ENCODE results near the gene BBS4. TPM values are rescaled to one million over a fixed set of nuclear protein-coding genes. Genes with fewer than 3 reads are reported as not detected.

Gene BBS4
- total and polyA plus RNA-seq, 2 experiments from 2014 or later: 15.7 to 20.9 TPM

- Histone ChIP-seq H3K9ac (peak overlapping the region; percentile 89), H3K4me1 (ENCODE audit: insufficient read depth) (peaks cover 39% of the 10 kb centered on the region), H3K27ac (peak overlapping the region; percentile 96), H3K4me3 (no peak overlapping the region), H4K20me1 (ENCODE audit: insufficient read depth) (no peaks in the 10 kb centered on the region), H3K4me2 (ENCODE audit: unreplicated experiment) (no peak overlapping the region), H3K36me3 (ENCODE audit: low read depth) (no peaks in the 10 kb centered on the region), H3K9me3 (ENCODE audit: low read depth) (no peaks in the 10 kb centered on the region), H3K27me3 (replicated peaks; ENCODE audit: insufficient read depth) (no peaks in the 10 kb centered on the region), H2AFZ (peak overlapping the region; percentile 100), H3K9me2 (ENCODE audit: insufficient read depth) (no peaks in the 10 kb centered on the region), H3K79me2 (ENCODE audit: insufficient read depth) (peaks cover 30% of the 10 kb centered on the region), H3F3A (ENCODE audit: insufficient read depth) (peaks cover 21% of the 10 kb centered on the region)
- WGBS, 2 experiments (ENCODE audit: low coverage in 1 of 2, low lambda C conversion rate in 2 of 2, missing lambda C conversion rate in 2 of 2): 31 to 32% methylated on average over 4 of the region's 4 CpGs
- DNase-seq: peak; percentile 81
- TF ChIP-seq EZH2phosphoT487 (IDR thresholded peaks at IDR 0.05; ENCODE audit: insufficient read depth, low read depth) (no peak), EZH2 (IDR thresholded peaks at IDR 0.05; ENCODE audit: insufficient read depth, poor library complexity, severe bottlenecking) (no peak)
- in situ Hi-C loops (cut with MboI): loop anchor here (25.0 kb wide), 1 partner anchor 477 kb away; no protein-coding TSS in a partner anchor
These were observed 99.4 kb downstream of the BBS4 start for GRCh38 chr15:72785432-72785831.

- no peak overlapping the region for H3K4me2 ChIP-seq (ENCODE audit: unreplicated experiment)
- H3F3A ChIP-seq (ENCODE audit: insufficient read depth): peaks cover 26% of the 10 kb centered on the region
- no peaks in the 10 kb centered on the region for H4K20me1 ChIP-seq (ENCODE audit: insufficient read depth)
- peaks cover 43% of the 10 kb centered on the region for H3K4me1 ChIP-seq (ENCODE audit: insufficient read depth)
- no peaks in the 10 kb centered on the region for H3K9me2 ChIP-seq (ENCODE audit: insufficient read depth)
- H2AFZ ChIP-seq: peak overlapping the region; percentile 100
- 41 to 44% methylated on average over 2 of the region's 2 CpGs for WGBS, 2 experiments (ENCODE audit: low coverage in 1 of 2, low lambda C conversion rate in 2 of 2, missing lambda C conversion rate in 2 of 2)
- no peaks in the 10 kb centered on the region for H3K36me3 ChIP-seq (ENCODE audit: low read depth)
- DNase-seq: no peak
- H3K79me2 ChIP-seq (ENCODE audit: insufficient read depth): peaks cover 26% of the 10 kb centered on the region
- no peaks in the 10 kb centered on the region for H3K27me3 ChIP-seq (replicated peaks; ENCODE audit: insufficient read depth)
- in situ Hi-C loops (cut with MboI): loop anchor here (25.0 kb wide), 1 partner anchor 476 kb away; no protein-coding TSS in a partner anchor
- H3K9ac ChIP-seq: peak overlapping the region; percentile 89
- H3K4me3 ChIP-seq: no peak overlapping the region
- H3K9me3 ChIP-seq (ENCODE audit: low read depth): no peaks in the 10 kb centered on the region
- peak overlapping the region; percentile 96 for H3K27ac ChIP-seq
- no peak for TF ChIP-seq EZH2 (IDR thresholded peaks at IDR 0.05; ENCODE audit: insufficient read depth, poor library complexity, severe bottlenecking)
- no peak for TF ChIP-seq EZH2phosphoT487 (IDR thresholded peaks at IDR 0.05; ENCODE audit: insufficient read depth, low read depth)
These were observed 99.8 kb downstream of the BBS4 start for GRCh38 chr15:72785841-72786240.

- H3K36me3 ChIP-seq (ENCODE audit: low read depth): no peaks in the 10 kb centered on the region
- peaks cover 22% of the 10 kb centered on the region for H3K79me2 ChIP-seq (ENCODE audit: insufficient read depth)
- H3K9ac ChIP-seq: no peak overlapping the region; the same call in 1 of the 2 replicates
- peak overlapping the region; percentile 100 for H2AFZ ChIP-seq
- 72 to 76% methylated on average over 4 of the region's 4 CpGs for WGBS, 2 experiments (ENCODE audit: low coverage in 1 of 2, low lambda C conversion rate in 2 of 2, missing lambda C conversion rate in 2 of 2)
- H3K4me3 ChIP-seq: no peak overlapping the region
- no peaks in the 10 kb centered on the region for H4K20me1 ChIP-seq (ENCODE audit: insufficient read depth)
- H3K9me2 ChIP-seq (ENCODE audit: insufficient read depth): no peaks in the 10 kb centered on the region
- peaks cover 28% of the 10 kb centered on the region for H3F3A ChIP-seq (ENCODE audit: insufficient read depth)
- peak overlapping the region; percentile 96 for H3K27ac ChIP-seq
- no peaks in the 10 kb centered on the region for H3K27me3 ChIP-seq (replicated peaks; ENCODE audit: insufficient read depth)
- no peak for TF ChIP-seq EZH2 (IDR thresholded peaks at IDR 0.05; ENCODE audit: insufficient read depth, poor library complexity, severe bottlenecking)
- DNase-seq: no peak
- no peaks in the 10 kb centered on the region for H3K9me3 ChIP-seq (ENCODE audit: low read depth)
- no peak overlapping the region for H3K4me2 ChIP-seq (ENCODE audit: unreplicated experiment)
- in situ Hi-C loops (cut with MboI): loop anchor here (25.0 kb wide), 1 partner anchor 476 kb away; no protein-coding TSS in a partner anchor
- peaks cover 43% of the 10 kb centered on the region for H3K4me1 ChIP-seq (ENCODE audit: insufficient read depth)
These were observed 100.2 kb downstream of the BBS4 start for GRCh38 chr15:72786242-72786641.

GRCh38 chr15:72786676-72787345 is 100.8 kb downstream of the BBS4 start:
- no peaks in the 10 kb centered on the region for H3K27me3 ChIP-seq (replicated peaks; ENCODE audit: insufficient read depth)
- H2AFZ ChIP-seq: peak overlapping the region; percentile 100
- no peaks in the 10 kb centered on the region for H4K20me1 ChIP-seq (ENCODE audit: insufficient read depth)
- TF ChIP-seq EZH2 (IDR thresholded peaks at IDR 0.05; ENCODE audit: insufficient read depth, poor library complexity, severe bottlenecking) (no peak), EZH2phosphoT487 (IDR thresholded peaks at IDR 0.05; ENCODE audit: insufficient read depth, low read depth) (no peak)
- no peak overlapping the region for H3K4me3 ChIP-seq
- H3K27ac ChIP-seq: no peak overlapping the region
- H3F3A ChIP-seq (ENCODE audit: insufficient read depth): peaks cover 28% of the 10 kb centered on the region
- no peak overlapping the region for H3K4me2 ChIP-seq (ENCODE audit: unreplicated experiment)
- in situ Hi-C loops (cut with MboI): loop anchor here (25.0 kb wide), 1 partner anchor 475 kb away; no protein-coding TSS in a partner anchor
- no peaks in the 10 kb centered on the region for H3K36me3 ChIP-seq (ENCODE audit: low read depth)
- H3K9me2 ChIP-seq (ENCODE audit: insufficient read depth): no peaks in the 10 kb centered on the region
- H3K79me2 ChIP-seq (ENCODE audit: insufficient read depth): peaks cover 16% of the 10 kb centered on the region
- no peak for DNase-seq
- no peak overlapping the region for H3K9ac ChIP-seq
- H3K4me1 ChIP-seq (ENCODE audit: insufficient read depth): peaks cover 38% of the 10 kb centered on the region
- H3K9me3 ChIP-seq (ENCODE audit: low read depth): no peaks in the 10 kb centered on the region
- WGBS, 2 experiments (ENCODE audit: low coverage in 1 of 2, low lambda C conversion rate in 2 of 2, missing lambda C conversion rate in 2 of 2): 75 to 81% methylated on average over 8 of the region's 8 CpGs
